ENCODE results near the gene RBM17. TPM values are rescaled to one million over a fixed set of nuclear protein-coding genes. Genes with fewer than 3 reads are reported as not detected.
A peak's percentile ranks its signal among the peaks of the same experiment; 100 is the strongest.

The RBM17 gene
- total RNA-seq, 2 donors from 2014 or later, result 54.5 to 57.0 TPM

DNA sequence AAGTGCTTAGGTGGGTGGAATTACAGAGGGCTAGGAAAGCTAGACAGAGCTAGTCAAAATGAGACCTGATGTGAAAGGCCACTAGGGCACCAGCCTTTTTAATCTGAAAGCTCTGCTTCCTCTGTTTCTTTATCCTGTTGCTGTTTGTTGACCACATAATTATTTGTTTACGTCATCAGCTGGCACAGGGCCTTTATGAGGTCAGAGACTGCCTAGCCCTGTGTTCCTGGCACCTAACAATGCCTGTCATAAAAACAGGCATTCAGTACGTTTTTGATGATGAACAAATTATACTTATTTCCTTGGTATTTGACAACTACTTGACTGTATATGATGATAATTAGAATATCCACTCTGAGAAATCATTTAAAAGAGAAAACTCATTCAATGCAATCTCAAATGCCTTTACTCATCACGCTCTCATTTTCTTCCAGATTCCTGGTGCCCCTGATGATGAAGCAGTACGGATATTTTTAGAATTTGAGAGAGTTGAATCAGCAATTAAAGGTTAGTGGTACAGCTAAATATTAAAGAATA is 26.0 kb downstream of the RBM17 start:
- peak; percentile 59 for ATAC-seq
- intact Hi-C loops (cut with DNase I), result no loop called here
- Histone ChIP-seq H3K4me3 (no peak overlapping the region), H3K9me3 (no peaks in the 10 kb centered on the region), H3K4me1 (peaks cover 14% of the 10 kb centered on the region), H3K27me3 (no peaks in the 10 kb centered on the region), H3K36me3 (replicated peaks in 1 of 2; ENCODE audit: insufficient read depth in 1 of 2, low read depth in 2 of 2) (peaks cover 0 to 33% of the 10 kb centered on the region in 2 donors), H3K27ac (peak overlapping the region in 1 of 4 donors; percentile 32)
- TF ChIP-seq POLR2A (IDR thresholded peaks at IDR 0.05), result no peak
- TF ChIP-seq, protein P1, sequence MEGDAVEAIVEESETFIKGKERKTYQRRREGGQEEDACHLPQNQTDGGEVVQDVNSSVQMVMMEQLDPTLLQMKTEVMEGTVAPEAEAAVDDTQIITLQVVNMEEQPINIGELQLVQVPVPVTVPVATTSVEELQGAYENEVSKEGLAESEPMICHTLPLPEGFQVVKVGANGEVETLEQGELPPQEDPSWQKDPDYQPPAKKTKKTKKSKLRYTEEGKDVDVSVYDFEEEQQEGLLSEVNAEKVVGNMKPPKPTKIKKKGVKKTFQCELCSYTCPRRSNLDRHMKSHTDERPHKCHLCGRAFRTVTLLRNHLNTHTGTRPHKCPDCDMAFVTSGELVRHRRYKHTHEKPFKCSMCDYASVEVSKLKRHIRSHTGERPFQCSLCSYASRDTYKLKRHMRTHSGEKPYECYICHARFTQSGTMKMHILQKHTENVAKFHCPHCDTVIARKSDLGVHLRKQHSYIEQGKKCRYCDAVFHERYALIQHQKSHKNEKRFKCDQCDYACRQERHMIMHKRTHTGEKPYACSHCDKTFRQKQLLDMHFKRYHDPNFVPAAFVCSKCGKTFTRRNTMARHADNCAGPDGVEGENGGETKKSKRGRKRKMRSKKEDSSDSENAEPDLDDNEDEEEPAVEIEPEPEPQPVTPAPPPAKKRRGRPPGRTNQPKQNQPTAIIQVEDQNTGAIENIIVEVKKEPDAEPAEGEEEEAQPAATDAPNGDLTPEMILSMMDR (IDR thresholded peaks at IDR 0.05), result no peak
- peak; percentile 29 to 60 (median 48) for DNase-seq
- 63 to 74% methylated on average over 4 of the region's 4 CpGs for WGBS, 2 donors

GRCh38 chr10:6115411-6115810 is 26.6 kb downstream of the RBM17 start:
- no peak overlapping the region for H3K4me3 ChIP-seq
- DNase-seq (no peak), ATAC-seq (no peak)
- peaks cover 18% of the 10 kb centered on the region for H3K4me1 ChIP-seq
- H3K9me3 ChIP-seq, result no peaks in the 10 kb centered on the region
- no peak overlapping the region for H3K27ac ChIP-seq
- H3K27me3 ChIP-seq, result no peaks in the 10 kb centered on the region
- TF ChIP-seq POLR2A (IDR thresholded peaks at IDR 0.05), result no peak
- TF ChIP-seq, protein P1 (IDR thresholded peaks at IDR 0.05), result no peak
- intact Hi-C loops (cut with DNase I), result no loop called here
- H3K36me3 ChIP-seq (replicated peaks in 1 of 2; ENCODE audit: insufficient read depth in 1 of 2, low read depth in 2 of 2), result peaks cover 0 to 33% of the 10 kb centered on the region in 2 donors
- 75 to 77% methylated on average over 4 of the region's 4 CpGs for WGBS, 2 donors

DNA sequence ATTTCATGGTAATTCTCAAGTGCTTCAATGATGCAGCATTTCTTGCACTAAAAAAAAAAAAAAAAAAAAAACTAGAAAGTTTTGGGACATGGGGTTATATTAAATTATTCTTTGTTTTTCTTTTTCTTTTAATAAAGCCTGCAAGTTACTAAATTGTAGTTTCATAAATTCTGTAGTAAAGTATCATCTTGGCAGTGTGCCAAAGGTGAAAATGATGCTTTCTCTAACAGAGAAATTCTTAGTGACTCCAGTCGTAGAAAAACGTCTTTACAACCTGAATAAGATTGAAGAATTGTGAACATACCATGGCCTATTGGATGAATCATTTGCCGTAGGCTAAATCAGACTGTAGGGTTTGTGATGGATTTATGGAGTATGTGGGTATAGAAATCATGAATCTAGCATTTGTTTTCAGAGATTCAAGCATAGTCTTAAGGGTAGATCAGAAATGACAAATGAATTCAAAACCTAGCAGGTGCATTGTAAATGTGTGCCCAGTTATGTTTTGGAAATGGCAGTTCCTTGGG is 27.1 kb downstream of the RBM17 start:
- intact Hi-C loops (cut with DNase I), result no loop called here
- Histone ChIP-seq H3K9me3 (no peaks in the 10 kb centered on the region), H3K4me3 (no peak overlapping the region), H3K36me3 (replicated peaks in 1 of 2; ENCODE audit: insufficient read depth in 1 of 2, low read depth in 2 of 2) (peaks cover 0 to 30% of the 10 kb centered on the region in 2 donors), H3K27me3 (no peaks in the 10 kb centered on the region), H3K27ac (no peak overlapping the region), H3K4me1 (peaks cover 18% of the 10 kb centered on the region)
- ATAC-seq (no peak), DNase-seq (no peak)
- TF ChIP-seq, protein P1 (IDR thresholded peaks at IDR 0.05), result no peak
- TF ChIP-seq POLR2A (IDR thresholded peaks at IDR 0.05), result no peak
- WGBS, 2 donors, result 71 to 83% methylated on average over 3 of the region's 3 CpGs

- no peak overlapping the region for H3K27ac ChIP-seq
- intact Hi-C loops (cut with DNase I), result no loop called here
- peaks cover 0 to 28% of the 10 kb centered on the region in 2 donors for H3K36me3 ChIP-seq (replicated peaks in 1 of 2; ENCODE audit: insufficient read depth in 1 of 2, low read depth in 2 of 2)
- DNase-seq (no peak), ATAC-seq (no peak)
- no peak overlapping the region for H3K4me3 ChIP-seq
- no peaks in the 10 kb centered on the region for H3K9me3 ChIP-seq
- TF ChIP-seq, protein P1 (IDR thresholded peaks at IDR 0.05), result no peak
- no peak for TF ChIP-seq POLR2A (IDR thresholded peaks at IDR 0.05)
- WGBS, 2 donors, result 96 to 97% methylated on average over 1 of the region's 1 CpG
- peaks cover 18% of the 10 kb centered on the region for H3K4me1 ChIP-seq
- no peaks in the 10 kb centered on the region for H3K27me3 ChIP-seq
These were observed 28.0 kb downstream of the RBM17 start for GRCh38 chr10:6116806-6117205.

GRCh38 chr10:6117711-6118110 is 28.9 kb downstream of the RBM17 start:
- H3K27ac ChIP-seq, result no peak overlapping the region
- no peak for TF ChIP-seq POLR2A (IDR thresholded peaks at IDR 0.05)
- TF ChIP-seq, protein P1 (IDR thresholded peaks at IDR 0.05), result no peak
- H3K27me3 ChIP-seq, result no peaks in the 10 kb centered on the region
- peaks cover 18% of the 10 kb centered on the region for H3K4me1 ChIP-seq
- no peaks in the 10 kb centered on the region for H3K9me3 ChIP-seq
- intact Hi-C loops (cut with DNase I), result no loop called here
- no peak for ATAC-seq
- DNase-seq, result no peak
- 88 to 91% methylated on average over 10 to 11 of the region's 11 CpGs for WGBS, 2 donors
- H3K36me3 ChIP-seq (replicated peaks in 1 of 2; ENCODE audit: insufficient read depth in 1 of 2, low read depth in 2 of 2), result peaks cover 0 to 19% of the 10 kb centered on the region in 2 donors
- no peak overlapping the region for H3K4me3 ChIP-seq
